KMS-11 (cell line): ENCODE data around the gene DNM3.

ENCODE experiments used
- H2AFZ ChIP-seq: fragments of 200-600 bp; sonication (generic); 2 replicates; pipeline ENCODE4 v1.6.1; 2016; ENCODE audit warnings: antibody characterized with exemption, mixed run types, low read depth
- H3K27ac ChIP-seq: fragments of 200-600 bp; sonication (generic); 2 replicates; pipeline ENCODE4 v1.6.1; 2016; ENCODE audit warnings: mild to moderate bottlenecking, mixed run types
- H3K27me3 ChIP-seq: fragments of 200-600 bp; sonication (generic); 2 replicates; pipeline ENCODE4 v1.6.1; 2017; ENCODE audit warnings: mild to moderate bottlenecking, low read depth, mixed run types, moderate library complexity; ENCODE audit not compliant: insufficient read depth
- H3K36me3 ChIP-seq: fragments of 200-600 bp; sonication (generic); 2 replicates; pipeline ENCODE4 v1.6.1; 2017; ENCODE audit warnings: mild to moderate bottlenecking, mixed run types; ENCODE audit not compliant: insufficient read depth
- H3K4me1 ChIP-seq: fragments of 200-600 bp; sonication (generic); 2 replicates; pipeline ENCODE4 v1.6.1; 2016; ENCODE audit warnings: mild to moderate bottlenecking, low read depth, mixed run types; ENCODE audit not compliant: poor library complexity, severe bottlenecking
- H3K4me2 ChIP-seq: fragments of 200-600 bp; sonication (generic); 2 replicates; pipeline ENCODE4 v1.7.0; 2016; ENCODE audit warnings: mild to moderate bottlenecking, mixed run types
- H3K4me3 ChIP-seq: fragments of 200-600 bp; sonication (generic); IDR thresholded peaks from 2 replicates; pipeline ENCODE4 v1.6.1; 2017; ENCODE audit warnings: low read depth, low read length, mixed read lengths; ENCODE audit not compliant: insufficient read depth
- H3K79me2 ChIP-seq: fragments of 200-600 bp; sonication (generic); 2 replicates; pipeline ENCODE4 v1.6.1; 2016; ENCODE audit warnings: low read depth, mixed run types; ENCODE audit not compliant: insufficient read depth
- H3K9ac ChIP-seq: fragments of 200-600 bp; sonication (generic); 2 replicates; pipeline ENCODE4 v1.6.1; 2016; ENCODE audit warnings: mild to moderate bottlenecking, mixed run types
- H4K20me1 ChIP-seq: fragments of 200-600 bp; sonication (generic); 2 replicates; pipeline ENCODE4 v1.6.1; 2016; ENCODE audit warnings: mild to moderate bottlenecking, mixed run types; ENCODE audit not compliant: insufficient read depth
- TF ChIP-seq, protein P1 (sequence below): fragments of 200-600 bp; sonication (generic); conservative IDR thresholded peaks from 2 replicates; pipeline ENCODE4 v1.6.1; 2017; ENCODE audit warnings: low read depth, mild to moderate bottlenecking, antibody characterized with exemption, low read length, moderate library complexity, mixed read lengths

DNM3 gene

DNA sequence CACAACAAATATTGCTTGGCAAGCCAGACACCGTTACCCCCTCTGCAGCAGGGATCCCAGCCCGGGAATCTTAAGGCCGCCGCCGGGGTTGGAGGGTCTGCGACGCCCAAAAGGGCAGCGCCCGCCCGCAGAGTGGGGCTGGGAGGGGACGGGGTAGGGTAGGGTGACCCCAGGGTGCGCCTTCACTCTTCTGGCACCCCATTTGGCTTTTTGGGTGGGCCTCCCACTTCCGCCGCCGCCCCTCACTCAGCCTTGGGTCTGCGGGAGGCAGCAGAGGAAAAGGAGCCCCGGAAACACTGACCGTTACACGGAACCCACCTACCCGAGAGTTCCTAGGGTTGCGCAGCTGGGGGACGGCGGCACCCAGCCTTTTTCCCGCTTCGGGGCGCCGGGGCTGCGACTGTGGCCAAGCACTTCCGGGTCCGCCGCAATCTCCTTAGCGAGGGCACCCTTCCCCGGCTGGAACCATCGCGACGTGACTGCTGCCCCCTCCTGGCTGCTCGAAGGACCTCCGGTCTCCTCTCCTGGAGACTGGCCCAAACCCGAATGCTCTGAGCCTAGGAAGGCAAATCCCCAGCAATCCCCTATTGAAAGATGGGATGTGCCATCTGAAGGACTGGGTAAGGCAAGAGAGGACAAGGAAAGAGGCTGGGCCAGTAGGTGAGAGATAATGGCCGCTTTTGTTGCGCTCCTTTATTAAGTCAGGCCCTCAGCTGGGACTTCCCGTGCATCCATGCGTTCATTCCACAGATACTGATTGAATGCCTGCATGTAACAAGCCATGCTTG is 602.6 kb downstream of the DNM3 start, which contains the start of gene PIGC:
Gene PIGC (minus strand): TSS at position 404 of the 788 bp plus-strand sequence. CDS start 1,447 bp downstream, outside the sequence.
- Histone ChIP-seq H3K79me2 (peaks cover 15% of the 10 kb centered on the region), H3K27ac (peak within 1 kb of the TSS; percentile 31), H3K4me2 (peak within 1 kb of the TSS; percentile 79), H4K20me1 (no peaks in the 10 kb centered on the region), H3K27me3 (no peaks in the 10 kb centered on the region), H3K36me3 (no peaks in the 10 kb centered on the region), H3K4me1 (peaks cover 7% of the 10 kb centered on the region), H3K9ac (peak within 1 kb of the TSS; percentile 92), H3K4me3 (peak within 1 kb of the TSS; percentile 100), H2AFZ (peak within 1 kb of the TSS; percentile 91)
- TF ChIP-seq, protein P1, sequence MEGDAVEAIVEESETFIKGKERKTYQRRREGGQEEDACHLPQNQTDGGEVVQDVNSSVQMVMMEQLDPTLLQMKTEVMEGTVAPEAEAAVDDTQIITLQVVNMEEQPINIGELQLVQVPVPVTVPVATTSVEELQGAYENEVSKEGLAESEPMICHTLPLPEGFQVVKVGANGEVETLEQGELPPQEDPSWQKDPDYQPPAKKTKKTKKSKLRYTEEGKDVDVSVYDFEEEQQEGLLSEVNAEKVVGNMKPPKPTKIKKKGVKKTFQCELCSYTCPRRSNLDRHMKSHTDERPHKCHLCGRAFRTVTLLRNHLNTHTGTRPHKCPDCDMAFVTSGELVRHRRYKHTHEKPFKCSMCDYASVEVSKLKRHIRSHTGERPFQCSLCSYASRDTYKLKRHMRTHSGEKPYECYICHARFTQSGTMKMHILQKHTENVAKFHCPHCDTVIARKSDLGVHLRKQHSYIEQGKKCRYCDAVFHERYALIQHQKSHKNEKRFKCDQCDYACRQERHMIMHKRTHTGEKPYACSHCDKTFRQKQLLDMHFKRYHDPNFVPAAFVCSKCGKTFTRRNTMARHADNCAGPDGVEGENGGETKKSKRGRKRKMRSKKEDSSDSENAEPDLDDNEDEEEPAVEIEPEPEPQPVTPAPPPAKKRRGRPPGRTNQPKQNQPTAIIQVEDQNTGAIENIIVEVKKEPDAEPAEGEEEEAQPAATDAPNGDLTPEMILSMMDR = peak; percentile 91

GRCh38 chr1:172446547-172446946 is 605.2 kb downstream of the DNM3 start:
- Histone ChIP-seq H3K4me3 (no peak overlapping the region), H3K9ac (no peak overlapping the region), H2AFZ (no peak overlapping the region), H3K79me2 (peaks cover 15% of the 10 kb centered on the region), H3K4me2 (no peak overlapping the region), H3K36me3 (no peaks in the 10 kb centered on the region), H3K27ac (no peak overlapping the region), H3K4me1 (peaks cover 7% of the 10 kb centered on the region), H4K20me1 (no peaks in the 10 kb centered on the region), H3K27me3 (no peaks in the 10 kb centered on the region)
- TF ChIP-seq, protein P1 = no peak

- H3K4me3 ChIP-seq = no peak overlapping the region
- H3K9ac ChIP-seq = no peak overlapping the region
- no peak overlapping the region for H3K27ac ChIP-seq
- peaks cover 11% of the 10 kb centered on the region for H3K79me2 ChIP-seq
- no peaks in the 10 kb centered on the region for H3K36me3 ChIP-seq
- no peaks in the 10 kb centered on the region for H4K20me1 ChIP-seq
- no peaks in the 10 kb centered on the region for H3K27me3 ChIP-seq
- TF ChIP-seq, protein P1 = no peak
- no peak overlapping the region for H3K4me2 ChIP-seq
- peaks cover 6% of the 10 kb centered on the region for H3K4me1 ChIP-seq
- H2AFZ ChIP-seq = no peak overlapping the region
Measured at GRCh38 chr1:172447641-172448040, 606.3 kb downstream of the DNM3 start.

DNA sequence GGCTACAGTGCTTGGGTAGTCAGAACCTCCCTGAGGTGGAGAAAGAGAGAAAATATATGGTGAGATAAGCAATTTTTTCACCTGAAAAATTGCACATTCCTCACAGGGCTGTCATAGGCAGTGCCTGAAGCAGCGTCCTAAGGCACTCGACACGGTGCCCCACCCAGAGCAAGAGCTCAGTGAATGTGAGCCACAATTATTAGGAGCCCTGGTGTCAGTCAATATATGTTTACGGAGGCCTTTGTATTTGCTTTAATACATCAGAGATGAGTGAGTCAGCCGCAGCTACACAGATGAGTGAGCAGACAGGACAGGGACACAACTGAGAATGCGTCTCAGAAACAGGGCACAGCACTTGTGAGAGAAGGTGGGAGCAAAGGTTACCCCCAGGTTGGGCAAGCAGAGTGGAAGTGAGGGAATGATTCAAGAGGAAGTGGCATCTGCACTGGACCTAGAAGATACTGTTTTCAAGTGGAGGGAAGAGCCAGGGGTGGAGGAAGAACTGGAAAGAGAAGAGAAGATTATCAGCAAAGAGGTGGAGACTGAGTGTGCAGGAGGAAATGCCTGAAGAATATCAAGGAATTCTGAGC is 607.8 kb downstream of the DNM3 start:
- no peaks in the 10 kb centered on the region for H3K79me2 ChIP-seq
- no peaks in the 10 kb centered on the region for H3K36me3 ChIP-seq
- H3K27me3 ChIP-seq = no peaks in the 10 kb centered on the region
- H3K9ac ChIP-seq = no peak overlapping the region
- no peak overlapping the region for H3K27ac ChIP-seq
- no peak overlapping the region for H3K4me3 ChIP-seq
- H3K4me2 ChIP-seq = no peak overlapping the region
- no peaks in the 10 kb centered on the region for H3K4me1 ChIP-seq
- TF ChIP-seq, protein P1 = no peak
- H2AFZ ChIP-seq = no peak overlapping the region
- no peaks in the 10 kb centered on the region for H4K20me1 ChIP-seq
